Measurements from ENCODE around the gene ZNF436. TPM values are rescaled to one million over a fixed set of nuclear protein-coding genes. Genes with fewer than 3 reads are reported as not detected.

ZNF436 gene
- total and polyA plus RNA-seq, 9 of the 15 experiments (the other 6 are each of a cell fraction or from before 2014, with no cell fraction given): 2.1 to 11.3 (median 6.8) TPM

- TF ChIP-seq ETV1 (tag; conservative IDR thresholded peaks at IDR 0.05; ENCODE audit: low read depth) (0 out of 2 replicates have a peak, but pooled peaks have one; percentile 20), MEIS2 (IDR thresholded peaks at IDR 0.05; ENCODE audit: partially characterized antibody) (peak; percentile 77), POLR2AphosphoS2 (IDR thresholded peaks at IDR 0.05; ENCODE audit: low read length) (no peak), NFYB (IDR thresholded peaks at IDR 0.05; ENCODE audit: extremely low read depth, insufficient read length) (peak; percentile 94), SMAD4 (CRISPR knock-in tag; conservative IDR thresholded peaks at IDR 0.05) (peak; percentile 41), HDAC2 (IDR thresholded peaks at IDR 0.05) (peak; percentile 77), REST (IDR thresholded peaks at IDR 0.05; ENCODE audit: borderline replicate concordance) (0 out of 2 replicates have a peak, but pooled peaks have one; percentile 14), REST (CRISPR knock-in tag; IDR thresholded peaks at IDR 0.05; ENCODE audit: low read depth) (peak; percentile 68; the same call in 1 of the 2 replicates), ZNF644 (tag; IDR thresholded peaks at IDR 0.05; ENCODE audit: low read depth) (no peak), KAT2B (IDR thresholded peaks at IDR 0.05; ENCODE audit: low read depth, low read length) (no peak), ZNF77 (CRISPR knock-in tag; IDR thresholded peaks at IDR 0.05) (no peak), RBM25 (IDR thresholded peaks at IDR 0.05; ENCODE audit: low read depth, low read length, severe bottlenecking) (peak; percentile 82), FOXJ2 (tag; IDR thresholded peaks at IDR 0.05) (no peak), SNRNP70 (optimal IDR thresholded peaks at IDR 0.05; ENCODE audit: low read depth, low read length) (no peak), HCFC1 (IDR thresholded peaks at IDR 0.05; ENCODE audit: low read depth, low read length) (peak; percentile 93), ZNF699 (CRISPR knock-in tag; IDR thresholded peaks at IDR 0.05; ENCODE audit: insufficient replicate concordance) (no peak), ZNF143 (CRISPR knock-in tag; IDR thresholded peaks at IDR 0.05) (peak; percentile 86; the same call in 1 of the 2 replicates), ZNF740 (CRISPR knock-in tag; IDR thresholded peaks at IDR 0.05) (no peak), ZNF740 (tag; IDR thresholded peaks at IDR 0.05) (no peak), NCOR1 (IDR thresholded peaks at IDR 0.05) (no peak), ZC3H11A (IDR thresholded peaks at IDR 0.05; ENCODE audit: low read depth, low read length) (no peak)
Observed at GRCh38 chr1:23367791-23368561, 1.7 kb downstream of the ZNF436 start (continued).
